ENCODE results near the gene NR4A3. TPM values are rescaled to one million over a fixed set of nuclear protein-coding genes. Genes with fewer than 3 reads are reported as not detected.

Gene NR4A3
- total and polyA plus RNA-seq, 2 experiments from 2014 or later: 2.4 to 2.9 TPM

- H3K4me2 ChIP-seq: no peak overlapping the region
- TF ChIP-seq EZH2phosphoT487 (IDR thresholded peaks at IDR 0.05; ENCODE audit: low read depth, severe bottlenecking, unreplicated experiment) (no peak), CTCF (IDR thresholded peaks at IDR 0.05; ENCODE audit: poor library complexity) (no peak), EZH2 (IDR thresholded peaks at IDR 0.05; ENCODE audit: borderline replicate concordance) (no peak)
- H4K20me1 ChIP-seq (ENCODE audit: insufficient read depth, poor library complexity, severe bottlenecking): no peaks in the 10 kb centered on the region
- no peaks in the 10 kb centered on the region for H3K9me2 ChIP-seq (replicated peaks; ENCODE audit: insufficient read depth)
- WGBS (ENCODE audit: low lambda C conversion rate, missing lambda C conversion rate): 50% methylated on average over 1 of the region's 1 CpG
- H2AFZ ChIP-seq: no peak overlapping the region
- DNase-seq (ENCODE audit: low spot score): no peak
- no peak overlapping the region for H3K4me3 ChIP-seq
- H3K36me3 ChIP-seq (replicated peaks; ENCODE audit: insufficient read depth, low read depth): no peaks in the 10 kb centered on the region
- H3K27me3 ChIP-seq: no peaks in the 10 kb centered on the region
- no peaks in the 10 kb centered on the region for H3K9me3 ChIP-seq (ENCODE audit: low read depth)
- H3K79me2 ChIP-seq: no peaks in the 10 kb centered on the region
- H3K4me1 ChIP-seq (ENCODE audit: insufficient read depth): no peaks in the 10 kb centered on the region
- no peak overlapping the region for H3K27ac ChIP-seq
These were observed 38.6 kb downstream of the NR4A3 start for GRCh38 chr9:99860266-99860665.

GRCh38 chr9:99863955-99864354, 42.3 kb downstream of the NR4A3 start:
- WGBS (ENCODE audit: low lambda C conversion rate, missing lambda C conversion rate): 96% methylated on average over 2 of the region's 2 CpGs

GRCh38 chr9:99866398-99866797, 44.7 kb downstream of the NR4A3 start:
- Histone ChIP-seq H2AFZ (no peak overlapping the region), H3K9me3 (ENCODE audit: low read depth) (no peaks in the 10 kb centered on the region), H3K4me3 (no peak overlapping the region), H3K79me2 (no peaks in the 10 kb centered on the region), H3K36me3 (replicated peaks; ENCODE audit: insufficient read depth, low read depth) (no peaks in the 10 kb centered on the region), H3K9me2 (replicated peaks; ENCODE audit: insufficient read depth) (no peaks in the 10 kb centered on the region), H3K4me1 (ENCODE audit: insufficient read depth) (no peaks in the 10 kb centered on the region), H3K27ac (no peak overlapping the region), H3K27me3 (no peaks in the 10 kb centered on the region), H3K4me2 (no peak overlapping the region), H4K20me1 (ENCODE audit: insufficient read depth, poor library complexity, severe bottlenecking) (no peaks in the 10 kb centered on the region)
- TF ChIP-seq CTCF (IDR thresholded peaks at IDR 0.05; ENCODE audit: poor library complexity) (no peak), EZH2phosphoT487 (IDR thresholded peaks at IDR 0.05; ENCODE audit: low read depth, severe bottlenecking, unreplicated experiment) (no peak), EZH2 (IDR thresholded peaks at IDR 0.05; ENCODE audit: borderline replicate concordance) (no peak)
- no peak for DNase-seq (ENCODE audit: low spot score)
- 64% methylated on average over 2 of the region's 2 CpGs for WGBS (ENCODE audit: low lambda C conversion rate, missing lambda C conversion rate)

More at GRCh38 chr9:99863955-99864354, 42.3 kb downstream of the NR4A3 start:
- no peaks in the 10 kb centered on the region for H4K20me1 ChIP-seq (ENCODE audit: insufficient read depth, poor library complexity, severe bottlenecking)
- TF ChIP-seq EZH2phosphoT487 (IDR thresholded peaks at IDR 0.05; ENCODE audit: low read depth, severe bottlenecking, unreplicated experiment): no peak
- TF ChIP-seq EZH2 (IDR thresholded peaks at IDR 0.05; ENCODE audit: borderline replicate concordance): no peak
- no peak for TF ChIP-seq CTCF (IDR thresholded peaks at IDR 0.05; ENCODE audit: poor library complexity)
- no peaks in the 10 kb centered on the region for H3K9me3 ChIP-seq (ENCODE audit: low read depth)
- H2AFZ ChIP-seq: no peak overlapping the region
- H3K79me2 ChIP-seq: no peaks in the 10 kb centered on the region
- DNase-seq (ENCODE audit: low spot score): no peak
- no peak overlapping the region for H3K4me3 ChIP-seq
- no peaks in the 10 kb centered on the region for H3K9me2 ChIP-seq (replicated peaks; ENCODE audit: insufficient read depth)
- no peaks in the 10 kb centered on the region for H3K4me1 ChIP-seq (ENCODE audit: insufficient read depth)
- H3K4me2 ChIP-seq: no peak overlapping the region
- no peak overlapping the region for H3K27ac ChIP-seq
- no peaks in the 10 kb centered on the region for H3K36me3 ChIP-seq (replicated peaks; ENCODE audit: insufficient read depth, low read depth)
- no peaks in the 10 kb centered on the region for H3K27me3 ChIP-seq

- 62% methylated on average over 3 of the region's 3 CpGs for WGBS (ENCODE audit: low lambda C conversion rate, missing lambda C conversion rate)
- Histone ChIP-seq H3K9me3 (ENCODE audit: low read depth) (no peaks in the 10 kb centered on the region), H4K20me1 (ENCODE audit: insufficient read depth, poor library complexity, severe bottlenecking) (no peaks in the 10 kb centered on the region), H2AFZ (no peak overlapping the region), H3K4me1 (ENCODE audit: insufficient read depth) (no peaks in the 10 kb centered on the region), H3K4me2 (no peak overlapping the region), H3K9me2 (replicated peaks; ENCODE audit: insufficient read depth) (no peaks in the 10 kb centered on the region), H3K36me3 (replicated peaks; ENCODE audit: insufficient read depth, low read depth) (no peaks in the 10 kb centered on the region), H3K27me3 (no peaks in the 10 kb centered on the region), H3K4me3 (no peak overlapping the region), H3K27ac (no peak overlapping the region), H3K79me2 (no peaks in the 10 kb centered on the region)
- DNase-seq (ENCODE audit: low spot score): no peak
- no peak for TF ChIP-seq CTCF (IDR thresholded peaks at IDR 0.05; ENCODE audit: poor library complexity)
- TF ChIP-seq EZH2 (IDR thresholded peaks at IDR 0.05; ENCODE audit: borderline replicate concordance): no peak
- TF ChIP-seq EZH2phosphoT487 (IDR thresholded peaks at IDR 0.05; ENCODE audit: low read depth, severe bottlenecking, unreplicated experiment): no peak
These were observed 45.9 kb downstream of the NR4A3 start for GRCh38 chr9:99867536-99867935.

Measured in hepatocyte (in vitro differentiated cells).